Measurements from ENCODE around the gene IGF2.
A peak's percentile ranks its signal among the peaks of the same experiment; 100 is the strongest.

The IGF2 gene

DNA sequence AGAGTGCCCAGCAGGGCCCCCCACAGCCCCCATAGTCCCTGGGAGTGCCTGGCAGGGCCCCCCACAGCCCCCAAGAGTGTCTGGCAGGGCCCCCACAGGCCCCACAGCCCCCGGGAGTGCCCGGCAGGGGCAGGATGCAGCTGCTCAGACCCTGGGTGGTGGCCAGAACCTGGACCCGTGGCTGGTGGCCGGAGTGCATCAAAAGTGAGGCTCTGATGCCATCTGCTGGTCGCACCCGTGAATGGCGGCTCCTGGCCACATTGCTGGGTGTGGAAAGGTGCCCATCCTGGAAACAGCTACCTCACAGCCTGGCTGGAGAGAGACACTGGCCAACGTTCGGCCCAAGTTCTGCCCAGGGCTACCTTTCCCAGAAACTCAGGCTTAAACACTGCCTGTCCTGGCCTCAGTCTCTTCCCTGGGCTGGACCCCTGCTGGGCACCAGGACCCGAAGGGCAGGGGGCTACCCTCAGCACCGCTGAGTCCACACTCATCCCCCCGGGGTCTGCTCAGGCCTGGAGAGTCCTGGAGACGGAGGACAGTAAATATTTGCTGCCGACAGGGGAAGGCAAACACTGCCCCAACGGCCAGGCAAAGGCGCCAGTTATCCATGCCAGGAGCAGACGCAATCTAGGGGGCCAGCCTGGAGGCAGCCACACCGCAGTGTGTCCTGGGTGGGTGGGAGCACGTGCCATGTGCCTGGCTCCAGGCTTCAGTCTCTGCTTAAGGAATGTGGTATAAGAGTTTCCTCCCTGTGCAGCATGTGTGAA lies 17.4 kb upstream of the IGF2 start:
- H2BK12ac ChIP-seq (ENCODE audit: low read length): peak overlapping the region; percentile 60
- H3K4ac ChIP-seq (ENCODE audit: low read length): peak overlapping the region; percentile 46
- no peak overlapping the region for H3K23ac ChIP-seq (ENCODE audit: low read depth, low read length, poor library complexity)
- H3K79me1 ChIP-seq (ENCODE audit: low read depth, low read length): no peaks in the 10 kb centered on the region
- H3K27me3 ChIP-seq (ENCODE audit: control insufficient read depth in 3 of 3, insufficient read depth in 3 of 3, low read depth in 1 of 3, low read length in 3 of 3): peaks cover 0 to 21% (median 0%) of the 10 kb centered on the region in 3 experiments
- H2AFZ ChIP-seq (ENCODE audit: low read length): peak overlapping the region; percentile 73
- peaks cover 0 to 1% of the 10 kb centered on the region in 2 donors for H3K4me1 ChIP-seq (ENCODE audit: control insufficient read depth in 2 of 2, insufficient read depth in 1 of 2, low read depth in 1 of 2, low read length in 2 of 2)
- no peak overlapping the region for H3K27ac ChIP-seq (replicated peaks; ENCODE audit: low read length)
- H3K14ac ChIP-seq (ENCODE audit: low read length): peak overlapping the region; percentile 1
- H2BK120ac ChIP-seq (ENCODE audit: low read depth, low read length): peak overlapping the region; percentile 4
- no peak overlapping the region for H3K9ac ChIP-seq (ENCODE audit: low read depth, low read length, poor library complexity)
- H3K4me3 ChIP-seq (ENCODE audit: low read length in 2 of 2): no peak overlapping the region
- H2BK15ac ChIP-seq (ENCODE audit: low read length): peak overlapping the region; percentile 74
- peak overlapping the region; percentile 93 for H3K18ac ChIP-seq (ENCODE audit: low read length)
- H2AK5ac ChIP-seq (ENCODE audit: low read depth, low read length): peak overlapping the region; percentile 98
- H3K36me3 ChIP-seq (replicated peaks in 1 of 2; ENCODE audit: control insufficient read depth in 2 of 2, insufficient read depth in 2 of 2, low read length in 2 of 2): no peaks in the 10 kb centered on the region
- peak overlapping the region; percentile 22 for H4K91ac ChIP-seq (ENCODE audit: low read depth, low read length, poor library complexity)
- no peak overlapping the region for H3K4me2 ChIP-seq (ENCODE audit: insufficient read depth, low read length, poor library complexity, severe bottlenecking)
- no CpG with 5 or more reads among the region's 19 CpGs for whole genome bisulfite sequencing, 2 donors (ENCODE audit: extremely low coverage in 2 of 2, insufficient read length in 2 of 2, insufficient replicate concordance in 1 of 2)
- no peak overlapping the region for H4K8ac ChIP-seq (ENCODE audit: low read depth, low read length)
- no peaks in the 10 kb centered on the region for H3K9me3 ChIP-seq (replicated peaks in 1 of 2; ENCODE audit: control insufficient read depth in 2 of 2, insufficient read depth in 1 of 2, low read depth in 1 of 2, low read length in 2 of 2)
- peak; percentile 71 for DNase-seq (ENCODE audit: low spot score)
- H2BK5ac ChIP-seq (ENCODE audit: low read length): peak overlapping the region; percentile 42

DNA sequence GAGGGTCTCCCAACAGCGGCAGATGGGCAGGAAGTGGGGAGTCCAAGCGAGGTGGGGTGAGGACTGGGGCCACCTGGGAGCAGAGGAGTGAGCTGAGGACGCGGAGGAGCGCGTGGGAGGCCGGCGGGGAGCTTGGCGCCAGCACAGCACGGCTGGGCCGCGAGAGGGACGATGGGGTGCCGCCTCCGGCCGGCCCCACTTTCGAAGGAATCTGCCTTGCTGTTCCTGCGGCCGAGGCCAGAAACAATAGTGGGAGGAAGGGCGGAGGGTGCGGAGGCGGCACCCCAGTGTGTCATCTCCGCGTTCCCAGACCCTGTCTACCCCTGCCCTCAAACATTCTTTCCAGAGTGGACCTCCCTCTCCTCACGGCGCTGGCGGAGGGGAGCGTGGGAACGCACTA lies 16.3 kb upstream of the IGF2 start:
- peak overlapping the region; percentile 90 for H3K18ac ChIP-seq (ENCODE audit: low read length)
- H3K9me3 ChIP-seq (replicated peaks in 1 of 2; ENCODE audit: control insufficient read depth in 2 of 2, insufficient read depth in 1 of 2, low read depth in 1 of 2, low read length in 2 of 2): no peaks in the 10 kb centered on the region
- H4K8ac ChIP-seq (ENCODE audit: low read depth, low read length): no peak overlapping the region
- DNase-seq (ENCODE audit: low spot score): no peak
- H3K4me2 ChIP-seq (ENCODE audit: insufficient read depth, low read length, poor library complexity, severe bottlenecking): no peak overlapping the region
- H2AK5ac ChIP-seq (ENCODE audit: low read depth, low read length): peak overlapping the region; percentile 98
- H3K9ac ChIP-seq (ENCODE audit: low read depth, low read length, poor library complexity): peak overlapping the region; percentile 21
- H2AFZ ChIP-seq (ENCODE audit: low read length): no peak overlapping the region
- peak overlapping the region; percentile 6 for H3K4ac ChIP-seq (ENCODE audit: low read length)
- H2BK120ac ChIP-seq (ENCODE audit: low read depth, low read length): peak overlapping the region; percentile 81
- no CpG with 5 or more reads among the region's 29 CpGs for WGBS, 2 donors (ENCODE audit: extremely low coverage in 2 of 2, insufficient read length in 2 of 2, insufficient replicate concordance in 1 of 2)
- H4K91ac ChIP-seq (ENCODE audit: low read depth, low read length, poor library complexity): no peak overlapping the region
- peak overlapping the region; percentile 100 for H2BK12ac ChIP-seq (ENCODE audit: low read length)
- peak overlapping the region; percentile 42 for H2BK5ac ChIP-seq (ENCODE audit: low read length)
- no peak overlapping the region for H3K4me3 ChIP-seq (ENCODE audit: low read length in 2 of 2)
- peak overlapping the region; percentile 94 for H3K14ac ChIP-seq (ENCODE audit: low read length)
- H3K27ac ChIP-seq (replicated peaks; ENCODE audit: low read length): no peak overlapping the region
- no peak overlapping the region for H3K23ac ChIP-seq (ENCODE audit: low read depth, low read length, poor library complexity)
- H3K36me3 ChIP-seq (replicated peaks in 1 of 2; ENCODE audit: control insufficient read depth in 2 of 2, insufficient read depth in 2 of 2, low read length in 2 of 2): no peaks in the 10 kb centered on the region
- H3K79me1 ChIP-seq (ENCODE audit: low read depth, low read length): no peaks in the 10 kb centered on the region
- H3K27me3 ChIP-seq (ENCODE audit: control insufficient read depth in 3 of 3, insufficient read depth in 3 of 3, low read depth in 1 of 3, low read length in 3 of 3): peaks cover 0 to 28% (median 0%) of the 10 kb centered on the region in 3 experiments
- peak overlapping the region; percentile 74 for H2BK15ac ChIP-seq (ENCODE audit: low read length)
- H3K4me1 ChIP-seq (ENCODE audit: control insufficient read depth in 2 of 2, insufficient read depth in 1 of 2, low read depth in 1 of 2, low read length in 2 of 2): peaks cover 0 to 8% of the 10 kb centered on the region in 2 donors

DNA sequence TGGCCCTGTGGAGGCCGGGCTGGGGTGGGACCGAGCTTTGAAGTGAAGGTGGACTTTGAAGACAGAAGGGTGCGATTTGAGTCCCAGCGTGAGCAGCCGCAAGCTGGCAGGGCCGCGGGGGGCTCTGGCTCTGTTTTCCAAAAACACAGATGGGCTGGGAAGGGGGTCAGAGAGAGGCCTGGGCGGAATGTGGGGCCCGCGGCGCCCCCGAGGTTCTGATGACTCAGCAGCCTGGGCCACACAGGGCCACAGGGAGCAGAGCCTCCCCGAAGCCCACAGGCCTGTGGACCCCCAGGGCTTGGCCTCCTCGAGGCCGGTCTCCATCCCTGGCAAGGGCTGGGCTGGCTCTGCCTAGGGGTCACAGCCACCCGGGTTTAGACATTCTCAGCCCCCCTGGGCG lies 15.7 kb upstream of the IGF2 start:
- Histone ChIP-seq H3K23ac (ENCODE audit: low read depth, low read length, poor library complexity) (no peak overlapping the region), H4K91ac (ENCODE audit: low read depth, low read length, poor library complexity) (peak overlapping the region; percentile 24), H2BK12ac (ENCODE audit: low read length) (peak overlapping the region; percentile 100), H2BK120ac (ENCODE audit: low read depth, low read length) (peak overlapping the region; percentile 81), H2AK5ac (ENCODE audit: low read depth, low read length) (peak overlapping the region; percentile 98), H3K27ac (replicated peaks; ENCODE audit: low read length) (no peak overlapping the region), H4K8ac (ENCODE audit: low read depth, low read length) (peak overlapping the region; percentile 30), H3K9me3 (replicated peaks in 1 of 2; ENCODE audit: control insufficient read depth in 2 of 2, insufficient read depth in 1 of 2, low read depth in 1 of 2, low read length in 2 of 2) (no peaks in the 10 kb centered on the region), H3K18ac (ENCODE audit: low read length) (peak overlapping the region; percentile 90), H3K27me3 (ENCODE audit: control insufficient read depth in 3 of 3, insufficient read depth in 3 of 3, low read depth in 1 of 3, low read length in 3 of 3) (peaks cover 0 to 31% (median 0%) of the 10 kb centered on the region in 3 experiments), H2AFZ (ENCODE audit: low read length) (no peak overlapping the region), H3K4ac (ENCODE audit: low read length) (peak overlapping the region; percentile 41), H3K4me1 (ENCODE audit: control insufficient read depth in 2 of 2, insufficient read depth in 1 of 2, low read depth in 1 of 2, low read length in 2 of 2) (peaks cover 0 to 12% of the 10 kb centered on the region in 2 donors), H3K4me2 (ENCODE audit: insufficient read depth, low read length, poor library complexity, severe bottlenecking) (no peak overlapping the region), H2BK5ac (ENCODE audit: low read length) (no peak overlapping the region), H3K9ac (ENCODE audit: low read depth, low read length, poor library complexity) (no peak overlapping the region), H2BK15ac (ENCODE audit: low read length) (peak overlapping the region; percentile 97), H3K14ac (ENCODE audit: low read length) (no peak overlapping the region), H3K4me3 (ENCODE audit: low read length in 2 of 2) (no peak overlapping the region), H3K79me1 (ENCODE audit: low read depth, low read length) (no peaks in the 10 kb centered on the region), H3K36me3 (replicated peaks in 1 of 2; ENCODE audit: control insufficient read depth in 2 of 2, insufficient read depth in 2 of 2, low read length in 2 of 2) (no peaks in the 10 kb centered on the region)
- WGBS, 2 donors (ENCODE audit: extremely low coverage in 2 of 2, insufficient read length in 2 of 2, insufficient replicate concordance in 1 of 2): no CpG with 5 or more reads among the region's 17 CpGs
- DNase-seq (ENCODE audit: low spot score): no peak

DNA sequence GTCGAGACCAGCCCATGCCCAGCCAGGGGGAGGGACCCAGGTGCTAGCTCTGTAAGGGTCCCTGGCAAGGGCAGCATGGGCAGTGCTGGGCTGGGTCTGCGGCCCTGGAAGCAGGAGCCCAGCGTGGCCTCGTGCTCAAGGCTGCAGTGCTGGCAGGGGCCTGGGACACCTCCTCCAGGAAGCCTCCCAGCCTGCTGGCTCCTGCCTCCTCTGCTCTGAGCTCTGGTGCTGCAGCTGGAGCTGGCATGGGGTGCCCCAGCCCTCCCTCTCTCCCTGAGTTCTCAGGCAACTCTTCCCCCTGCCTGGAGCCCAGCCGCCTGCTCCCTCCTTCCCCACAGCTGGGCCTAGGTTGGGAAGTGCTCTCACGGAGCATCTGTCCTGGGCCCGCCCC lies 15.0 kb upstream of the IGF2 start:
- Histone ChIP-seq H3K4me2 (ENCODE audit: insufficient read depth, low read length, poor library complexity, severe bottlenecking) (no peak overlapping the region), H3K9ac (ENCODE audit: low read depth, low read length, poor library complexity) (peak overlapping the region; percentile 15), H3K36me3 (replicated peaks in 1 of 2; ENCODE audit: control insufficient read depth in 2 of 2, insufficient read depth in 2 of 2, low read length in 2 of 2) (no peaks in the 10 kb centered on the region), H2BK5ac (ENCODE audit: low read length) (no peak overlapping the region), H3K79me1 (ENCODE audit: low read depth, low read length) (no peaks in the 10 kb centered on the region), H3K14ac (ENCODE audit: low read length) (no peak overlapping the region), H3K27me3 (ENCODE audit: control insufficient read depth in 3 of 3, insufficient read depth in 3 of 3, low read depth in 1 of 3, low read length in 3 of 3) (peaks cover 0 to 36% (median 1%) of the 10 kb centered on the region in 3 experiments), H3K4ac (ENCODE audit: low read length) (no peak overlapping the region), H3K27ac (replicated peaks; ENCODE audit: low read length) (no peak overlapping the region), H3K9me3 (replicated peaks in 1 of 2; ENCODE audit: control insufficient read depth in 2 of 2, insufficient read depth in 1 of 2, low read depth in 1 of 2, low read length in 2 of 2) (no peaks in the 10 kb centered on the region), H2BK12ac (ENCODE audit: low read length) (peak overlapping the region; percentile 43), H2BK15ac (ENCODE audit: low read length) (peak overlapping the region; percentile 97), H2AFZ (ENCODE audit: low read length) (no peak overlapping the region), H4K91ac (ENCODE audit: low read depth, low read length, poor library complexity) (peak overlapping the region; percentile 24), H4K8ac (ENCODE audit: low read depth, low read length) (peak overlapping the region; percentile 30), H2AK5ac (ENCODE audit: low read depth, low read length) (peak overlapping the region; percentile 98), H3K4me3 (ENCODE audit: low read length in 2 of 2) (no peak overlapping the region), H2BK120ac (ENCODE audit: low read depth, low read length) (peak overlapping the region; percentile 75), H3K23ac (ENCODE audit: low read depth, low read length, poor library complexity) (peak overlapping the region; percentile 77), H3K18ac (ENCODE audit: low read length) (peak overlapping the region; percentile 55), H3K4me1 (ENCODE audit: control insufficient read depth in 2 of 2, insufficient read depth in 1 of 2, low read depth in 1 of 2, low read length in 2 of 2) (peaks cover 0 to 18% of the 10 kb centered on the region in 2 donors)
- no peak for DNase-seq (ENCODE audit: low spot score)
- no CpG with 5 or more reads among the region's 7 CpGs for WGBS, 2 donors (ENCODE audit: extremely low coverage in 2 of 2, insufficient read length in 2 of 2, insufficient replicate concordance in 1 of 2)

Data from neuronal stem cell (in vitro differentiated cells).